Hepatocyte (in vitro differentiated cells): ENCODE results near the gene CEP78.

Source experiments
- CTCF ChIP-seq: fragments of 200-600 bp; sonication (generic); IDR thresholded peaks from 2 replicates; pipeline ENCODE4 v1.5.1; 2016; ENCODE audit warnings: antibody characterized with exemption, mild to moderate bottlenecking; ENCODE audit not compliant: poor library complexity
- EZH2 ChIP-seq: fragments of 200-600 bp; sonication (generic); IDR thresholded peaks from 2 replicates; pipeline ENCODE4 v1.6.1; 2016; ENCODE audit warnings: antibody characterized with exemption, mild to moderate bottlenecking, borderline replicate concordance
- EZH2phosphoT487 ChIP-seq: fragments of 200-600 bp; sonication (generic); IDR thresholded peaks from one replicate; pipeline ENCODE4 v1.6.1; 2018; ENCODE audit warnings: antibody characterized with exemption, mild to moderate bottlenecking, low read depth, moderate library complexity; ENCODE audit not compliant: unreplicated experiment, severe bottlenecking

GRCh38 chr9:78292026-78292425 lies 56.2 kb downstream of the CEP78 start:
- TF ChIP-seq CTCF (no peak), EZH2phosphoT487 (no peak), EZH2 (no peak)
